Astrocyte (in vitro differentiated cells and primary cell): Measurements from ENCODE around the gene CIAO3. TPM values are rescaled to one million over a fixed set of nuclear protein-coding genes. Genes with fewer than 3 reads are reported as not detected.

Experiments
- DNase-seq: peaks from one replicate; pipeline ENCODE4 v3.0.0-alpha.2; 2010; ENCODE audit warnings: low read depth
- FAIRE-seq: peaks from 2 replicates; lab custom pipeline; 2011; peaks lifted over from hg19 to GRCh38; lab: Jason Lieb, UNC
- H2AFZ ChIP-seq: 2 replicates; pipeline ENCODE4 v1.6.0; 2012; ENCODE audit warnings: low read depth, low read length, inconsistent platforms
- H3K27ac ChIP-seq: 2 replicates; pipeline ENCODE4 v1.5.1; 2011; ENCODE audit warnings: low read depth, low read length, inconsistent platforms
- H3K27me3 ChIP-seq: 2 replicates; pipeline ENCODE4 v1.6.0; 2011; ENCODE audit warnings: low read length, inconsistent platforms; ENCODE audit not compliant: insufficient read depth
- H3K36me3 ChIP-seq: 2 replicates; pipeline ENCODE4 v1.5.1; 2011; ENCODE audit warnings: low read length, inconsistent platforms; ENCODE audit not compliant: insufficient read depth
- H3K4me1 ChIP-seq: 2 replicates; pipeline ENCODE4 v1.5.1; 2011; ENCODE audit warnings: low read length, inconsistent platforms; ENCODE audit not compliant: insufficient read depth
- H3K4me2 ChIP-seq: 2 replicates; pipeline ENCODE4 v1.6.0; 2012; ENCODE audit warnings: low read length, inconsistent platforms
- H3K4me3 ChIP-seq: 2 replicates; pipeline ENCODE4 v1.5.1; 2011; ENCODE audit warnings: low read depth, mild to moderate bottlenecking, low read length, inconsistent platforms; ENCODE audit not compliant: insufficient read depth
- H3K79me2 ChIP-seq: 2 replicates; pipeline ENCODE4 v1.6.0; 2012; ENCODE audit warnings: mild to moderate bottlenecking, low read length, inconsistent platforms; ENCODE audit not compliant: insufficient read depth
- H3K9ac ChIP-seq: 2 replicates; pipeline ENCODE4 v1.6.0; 2012; ENCODE audit warnings: mild to moderate bottlenecking, low read length, inconsistent platforms
- H3K9me3 ChIP-seq: 2 replicates; pipeline ENCODE4 v1.5.1; 2012; ENCODE audit warnings: low read depth, mild to moderate bottlenecking, low read length, inconsistent platforms; ENCODE audit not compliant: insufficient read depth
- H4K20me1 ChIP-seq: 2 replicates; pipeline ENCODE4 v1.6.0; 2012; ENCODE audit warnings: low read length, inconsistent platforms; ENCODE audit not compliant: insufficient read depth
- H3K27ac Mint-ChIP-seq: one replicate; pipeline ENCODE4 v1.8.0; 2021; ENCODE audit warnings: mild to moderate bottlenecking, mixed read lengths; ENCODE audit not compliant: unreplicated experiment
- H3K27me3 Mint-ChIP-seq: one replicate; pipeline ENCODE4 v1.8.0; 2021; ENCODE audit warnings: low read depth, mixed read lengths; ENCODE audit not compliant: unreplicated experiment
- H3K36me3 Mint-ChIP-seq: one replicate; pipeline ENCODE4 v1.8.0; 2021; ENCODE audit warnings: low read depth, mixed read lengths; ENCODE audit not compliant: unreplicated experiment
- H3K4me1 Mint-ChIP-seq: one replicate; pipeline ENCODE4 v1.8.0; 2021; ENCODE audit warnings: low read depth, mixed read lengths; ENCODE audit not compliant: unreplicated experiment
- H3K4me3 Mint-ChIP-seq: one replicate; pipeline ENCODE4 v1.8.0; 2021; ENCODE audit warnings: mild to moderate bottlenecking, moderate library complexity, mixed read lengths; ENCODE audit not compliant: unreplicated experiment
- H3K9me3 Mint-ChIP-seq: one replicate; pipeline ENCODE4 v1.8.0; 2021; ENCODE audit warnings: mild to moderate bottlenecking, mixed read lengths; ENCODE audit not compliant: unreplicated experiment
- CTCF ChIP-seq: IDR thresholded peaks from 2 replicates; pipeline ENCODE4 v1.5.1; 2011; ENCODE audit warnings: low read depth, mild to moderate bottlenecking, inconsistent platforms, low read length, moderate library complexity; ENCODE audit not compliant: insufficient read depth
- EZH2 ChIP-seq: IDR thresholded peaks from 2 replicates; pipeline ENCODE4 v1.6.1; 2012; ENCODE audit warnings: mild to moderate bottlenecking, low read length, inconsistent platforms; ENCODE audit not compliant: insufficient read depth
- total RNA-seq: library from RNA; stranded (reverse); gene quantifications from 2 replicates; pipeline ENCODE4 v1.2.1, GENCODE V29; 2021

Gene CIAO3
- total RNA-seq, 1 donor from 2014 or later = 19.6 TPM

DNA sequence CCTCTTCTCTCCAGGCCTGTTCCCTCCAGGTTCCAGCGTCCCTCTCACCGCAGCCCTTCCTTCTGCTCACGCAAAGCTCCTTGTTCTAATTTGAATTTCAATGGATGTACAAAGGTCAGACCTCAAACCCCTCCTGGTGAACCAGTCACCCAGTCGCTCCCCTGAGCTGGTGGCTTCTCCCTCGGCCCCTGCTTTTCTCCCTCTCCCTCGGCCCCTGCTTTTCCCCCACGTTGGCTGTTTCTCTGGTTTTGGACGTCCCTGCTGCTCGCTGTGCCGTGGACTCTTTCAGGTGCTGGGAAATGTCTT is 11.2 kb upstream of the CIAO3 start:
- no peaks in the 10 kb centered on the region for H3K36me3 Mint-ChIP-seq
- TF ChIP-seq EZH2 (no peak), CTCF (no peak)
- no peak overlapping the region for H3K9ac ChIP-seq
- DNase-seq (no peak), FAIRE-seq (no peak)
- no peaks in the 10 kb centered on the region for H3K36me3 ChIP-seq
- H3K79me2 ChIP-seq = no peaks in the 10 kb centered on the region
- H3K27me3 Mint-ChIP-seq = peaks cover 14% of the 10 kb centered on the region
- no peak overlapping the region for H3K27ac ChIP-seq
- H3K4me1 ChIP-seq = peaks cover 8% of the 10 kb centered on the region
- no peak overlapping the region for H3K27ac Mint-ChIP-seq
- H3K9me3 ChIP-seq = no peaks in the 10 kb centered on the region
- H4K20me1 ChIP-seq = no peaks in the 10 kb centered on the region
- peak overlapping the region; percentile 16 for H3K4me3 Mint-ChIP-seq
- H2AFZ ChIP-seq = no peak overlapping the region
- H3K4me2 ChIP-seq = peak overlapping the region; percentile 22
- peaks cover 2% of the 10 kb centered on the region for H3K27me3 ChIP-seq
- H3K9me3 Mint-ChIP-seq = peaks cover 5% of the 10 kb centered on the region
- peaks cover 5% of the 10 kb centered on the region for H3K4me1 Mint-ChIP-seq
- H3K4me3 ChIP-seq = no peak overlapping the region

DNA sequence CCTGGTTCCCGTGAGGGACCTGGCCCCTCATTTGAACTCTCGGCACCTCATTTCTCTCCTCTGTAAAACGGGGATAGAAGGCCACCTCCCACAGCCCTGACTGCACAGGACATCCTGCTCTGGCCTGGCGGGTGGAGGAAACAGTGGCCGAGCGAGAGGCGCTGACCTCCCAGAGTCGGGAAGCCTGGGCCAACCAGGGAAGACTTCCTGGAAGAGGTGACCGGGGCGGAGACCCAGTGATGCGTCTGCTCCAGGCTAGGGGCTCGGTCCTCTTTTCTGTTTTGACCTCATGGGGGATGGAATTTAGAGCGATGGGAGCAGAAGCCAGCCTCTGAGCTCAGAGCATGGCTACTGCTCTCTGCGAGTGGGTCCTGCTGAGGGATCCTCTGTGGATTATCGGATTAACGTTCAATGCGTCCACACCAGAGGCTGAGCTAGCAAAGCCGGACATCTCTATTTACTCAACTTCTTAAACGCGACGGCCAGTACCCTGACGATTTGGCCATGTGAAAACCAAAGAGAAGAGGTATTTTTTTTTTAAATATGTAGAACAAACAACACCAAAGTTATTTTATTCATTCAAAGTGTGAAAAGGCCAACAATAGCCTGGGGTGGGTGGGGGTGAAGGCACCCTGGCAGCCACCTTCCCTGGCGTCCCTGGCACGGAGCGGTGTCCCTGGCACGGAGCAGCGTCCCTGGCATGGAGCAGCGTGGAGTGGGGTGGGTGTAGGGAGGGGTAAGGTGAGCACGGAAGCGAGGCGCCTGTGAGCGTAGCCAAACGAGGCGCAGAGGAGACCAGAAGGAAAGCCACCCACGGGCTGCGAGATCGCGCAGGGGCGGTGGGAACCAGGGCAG is 10.6 kb upstream of the CIAO3 start:
- no peak for TF ChIP-seq CTCF
- TF ChIP-seq EZH2 = no peak
- Histone ChIP-seq H3K27me3 (peaks cover 2% of the 10 kb centered on the region), H3K4me3 (no peak overlapping the region), H3K4me2 (peak overlapping the region; percentile 22), H3K27ac (no peak overlapping the region), H3K9me3 (no peaks in the 10 kb centered on the region), H4K20me1 (no peaks in the 10 kb centered on the region), H2AFZ (no peak overlapping the region), H3K36me3 (no peaks in the 10 kb centered on the region), H3K4me1 (peaks cover 8% of the 10 kb centered on the region), H3K9ac (no peak overlapping the region), H3K79me2 (no peaks in the 10 kb centered on the region)
- Mint-ChIP-seq H3K4me3 (no peak overlapping the region), H3K27me3 (peaks cover 12% of the 10 kb centered on the region), H3K9me3 (peaks cover 2% of the 10 kb centered on the region), H3K36me3 (no peaks in the 10 kb centered on the region), H3K4me1 (peaks cover 5% of the 10 kb centered on the region), H3K27ac (no peak overlapping the region)
- FAIRE-seq = no peak
- no peak for DNase-seq

DNA sequence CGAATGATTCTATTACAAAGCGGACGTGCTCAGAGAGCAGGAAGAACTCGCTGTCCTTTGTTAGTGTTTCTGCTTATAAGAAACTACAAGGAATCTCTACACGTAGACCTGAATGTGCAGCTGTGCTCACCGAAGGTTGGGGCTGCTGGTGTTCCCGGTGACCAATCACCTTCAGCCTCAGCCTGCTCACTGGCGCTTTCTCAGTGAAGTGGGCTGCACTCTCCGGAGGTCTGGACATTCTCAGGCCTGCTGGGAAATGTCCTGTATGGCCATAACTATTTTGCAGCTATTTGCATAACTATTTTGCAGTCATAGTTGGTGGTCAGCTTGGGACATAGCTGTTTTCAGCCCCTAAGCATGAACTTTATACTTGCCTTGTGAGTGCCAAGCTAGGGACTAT is 9.7 kb upstream of the CIAO3 start:
- Mint-ChIP-seq H3K4me3 (no peak overlapping the region), H3K27me3 (peaks cover 12% of the 10 kb centered on the region), H3K36me3 (no peaks in the 10 kb centered on the region), H3K27ac (no peak overlapping the region), H3K9me3 (no peaks in the 10 kb centered on the region), H3K4me1 (peaks cover 5% of the 10 kb centered on the region)
- no peak overlapping the region for H3K4me2 ChIP-seq
- no peak for FAIRE-seq
- no peaks in the 10 kb centered on the region for H4K20me1 ChIP-seq
- H3K27ac ChIP-seq = no peak overlapping the region
- H3K4me1 ChIP-seq = peaks cover 8% of the 10 kb centered on the region
- no peak for DNase-seq
- no peaks in the 10 kb centered on the region for H3K9me3 ChIP-seq
- H2AFZ ChIP-seq = no peak overlapping the region
- no peak overlapping the region for H3K4me3 ChIP-seq
- H3K9ac ChIP-seq = no peak overlapping the region
- H3K36me3 ChIP-seq = no peaks in the 10 kb centered on the region
- no peak for TF ChIP-seq CTCF
- no peak for TF ChIP-seq EZH2
- H3K79me2 ChIP-seq = no peaks in the 10 kb centered on the region
- peaks cover 2% of the 10 kb centered on the region for H3K27me3 ChIP-seq
